K562 (cell line): ENCODE data around the gene MFAP1. TPM values are rescaled to one million over a fixed set of nuclear protein-coding genes. Genes with fewer than 3 reads are reported as not detected.

Experiments
- ADNP ChIP-seq: fragments of 200-800 bp; sonication (Bioruptor generic); IDR thresholded peaks from 2 replicates; pipeline ENCODE4 v1.6.1; 2016; ENCODE audit warnings: missing genetic modification characterization, missing compliant biosample characterization
- CREB1 ChIP-seq, 2 experiments: sonication (generic) in 1 of 2; formaldehyde crosslinking in 1 of 2; IDR thresholded peaks; 2 replicates each; pipeline versions ENCODE4 v1.6.1 to v1.8.0; 2012 to 2022; ENCODE audit warnings: inconsistent platforms in 1 of 2, mild to moderate bottlenecking in 1 of 2, missing genetic modification reagents in 1 of 2, moderate library complexity in 1 of 2
- E2F5 ChIP-seq: sonication (generic); formaldehyde crosslinking; IDR thresholded peaks from 2 replicates; pipeline ENCODE4 v1.8.0; 2022; ENCODE audit warnings: mild to moderate bottlenecking, missing genetic modification reagents
- ELK1 ChIP-seq: sonication (generic); formaldehyde crosslinking; IDR thresholded peaks from 2 replicates; pipeline ENCODE4 v1.8.1; 2022; ENCODE audit warnings: missing genetic modification reagents
- ERF ChIP-seq: fragments of 450-650 bp; formaldehyde crosslinking; IDR thresholded peaks from 2 replicates; pipeline ENCODE4 v1.4.0; 2020; ENCODE audit warnings: mild to moderate bottlenecking, mixed read lengths
- FOXO4 ChIP-seq: fragments of 450-650 bp; formaldehyde crosslinking; IDR thresholded peaks from 2 replicates; pipeline ENCODE4 v1.4.0; 2020; ENCODE audit warnings: mild to moderate bottlenecking, moderate library complexity
- JUNB ChIP-seq: fragments of 450-650 bp; formaldehyde crosslinking; conservative IDR thresholded peaks from 2 replicates; pipeline ENCODE4 v1.4.0; 2020; ENCODE audit warnings: mild to moderate bottlenecking
- MEIS2 ChIP-seq: fragments of 450-650 bp; IDR thresholded peaks from 2 replicates; pipeline ENCODE4 v1.6.1; 2014; ENCODE audit warnings: mild to moderate bottlenecking; ENCODE audit not compliant: partially characterized antibody
- MTF1 ChIP-seq: fragments of 250-450 bp; sonication (Bioruptor Pico); IDR thresholded peaks from 2 replicates; pipeline ENCODE4 v1.9.0; 2021; ENCODE audit warnings: moderate library complexity, mild to moderate bottlenecking, inconsistent platforms, borderline replicate concordance
- NCOA1 ChIP-seq: fragments of 450-650 bp; IDR thresholded peaks from 2 replicates; pipeline ENCODE4 v1.6.1; 2016; ENCODE audit warnings: low read depth
- NFE2 ChIP-seq: IDR thresholded peaks from 2 replicates; pipeline ENCODE4 v1.6.1; 2014; ENCODE audit warnings: antibody characterized with exemption, low read depth
- NFYB ChIP-seq: IDR thresholded peaks from 2 replicates; pipeline ENCODE4 v1.6.1; 2011; ENCODE audit warnings: mild to moderate bottlenecking, moderate library complexity; ENCODE audit not compliant: insufficient read length; ENCODE audit errors: extremely low read depth
- NR1H2 ChIP-seq: sonication (generic); formaldehyde crosslinking; IDR thresholded peaks from 2 replicates; pipeline ENCODE4 v1.4.0; 2020; ENCODE audit warnings: mild to moderate bottlenecking, missing genetic modification reagents
- NR3C1 ChIP-seq: sonication (generic); formaldehyde crosslinking; IDR thresholded peaks from 2 replicates; pipeline ENCODE4 v1.8.1; 2022; ENCODE audit warnings: missing genetic modification reagents
- PBX2 ChIP-seq, 2 experiments: IDR thresholded peaks in 1 of 2; conservative IDR thresholded peaks in 1 of 2; 2 replicates each; pipeline ENCODE4 v1.6.1; 2016; ENCODE audit warnings: low read depth in 2 of 2, mild to moderate bottlenecking in 1 of 2, missing compliant biosample characterization in 1 of 2, missing genetic modification characterization in 1 of 2, moderate library complexity in 1 of 2
- PHF8 ChIP-seq: fragments of 200-600 bp; sonication (generic); IDR thresholded peaks from 2 replicates; pipeline ENCODE4 v1.6.1; 2012; ENCODE audit warnings: mixed run types, mild to moderate bottlenecking, inconsistent platforms, low read length, moderate library complexity, borderline replicate concordance
- PTTG1 ChIP-seq: fragments of 450-650 bp; IDR thresholded peaks from 2 replicates; pipeline ENCODE4 v1.6.1; 2016; ENCODE audit warnings: low read depth, mild to moderate bottlenecking, missing genetic modification characterization, missing compliant biosample characterization
- RCOR1 ChIP-seq, 2 experiments: IDR thresholded peaks; 2 replicates each; pipeline ENCODE4 v1.6.1; 2012; ENCODE audit warnings: low read depth in 2 of 2, low read length in 2 of 2, borderline replicate concordance in 1 of 2, improper control_type of control experiment in 1 of 2
- ZNF232 ChIP-seq: sonication (generic); formaldehyde crosslinking; IDR thresholded peaks from 2 replicates; pipeline ENCODE4 v1.8.0; 2022; ENCODE audit warnings: mild to moderate bottlenecking, missing genetic modification reagents
- ZNF239 ChIP-seq: fragments of 250-450 bp; sonication (Bioruptor Pico); IDR thresholded peaks from 2 replicates; pipeline ENCODE4 v1.4.0; 2020; ENCODE audit warnings: mild to moderate bottlenecking
- ZNF696 ChIP-seq: fragments of 250-450 bp; sonication (Bioruptor Pico); conservative IDR thresholded peaks from 2 replicates; pipeline ENCODE4 v1.4.0; 2020; ENCODE audit warnings: mild to moderate bottlenecking, moderate library complexity
- polyA plus RNA-seq, 8 experiments: library from polyadenylated mRNA; depleted of rRNA in 4 of 8; stranded (reverse) in 5 of 8; unstranded in 3 of 8; fragments of >200 nt; fragmentation: Nextera tagmentation in 2 of 8; fragmentation: Illumina TruSeq in 1 of 8; extraction: Ambion mirVana in 2 of 8; extraction: Trizol in 1 of 8; gene quantifications; 2 replicates each; pipeline versions ENCODE4 v1.2.1 to v1.2.3, GENCODE V29; 2011 to 2014; ENCODE audit warnings: inconsistent platforms in 1 of 8, missing spikeins in 1 of 8
- total RNA-seq, 7 experiments: library from RNA; depleted of rRNA in 6 of 7; stranded (reverse); fragments of >200 nt in 6 of 7; fragmentation: Illumina TruSeq in 2 of 7; extraction: Trizol in 2 of 7; gene quantifications; 2 replicates each; pipeline versions ENCODE4 v1.2.1 to v1.2.3, GENCODE V29; 2011 to 2021; ENCODE audit warnings: low replicate concordance in 1 of 7

The MFAP1 gene
- total and polyA plus RNA-seq, 9 of the 15 experiments (the other 6 are each of a cell fraction or from before 2014, with no cell fraction given), result 34.9 to 64.1 (median 48.2) TPM

- TF ChIP-seq PBX2 (CRISPR knock-in tag; IDR thresholded peaks at IDR 0.05; ENCODE audit: low read depth), result no peak
- no peak for TF ChIP-seq PBX2 (tag; conservative IDR thresholded peaks at IDR 0.05; ENCODE audit: low read depth)
- TF ChIP-seq ZNF232 (CRISPR knock-in tag), result no peak
- no peak for TF ChIP-seq NFYB
- no peak for TF ChIP-seq FOXO4
- TF ChIP-seq ELK1 (CRISPR knock-in tag), result no peak
- TF ChIP-seq CREB1 (IDR thresholded peaks at IDR 0.05), result no peak
- TF ChIP-seq CREB1 (CRISPR knock-in tag; IDR thresholded peaks at IDR 0.05), result no peak; the same call in 1 of the 2 replicates
- TF ChIP-seq ADNP, result peak; percentile 83; the same call in 1 of the 2 replicates
- TF ChIP-seq ZNF239 (CRISPR knock-in tag), result no peak
- no peak for TF ChIP-seq ERF (CRISPR knock-in tag)
- 0 out of 2 replicates have a peak, but pooled peaks have one; percentile 23 for TF ChIP-seq NCOA1
- no peak for TF ChIP-seq MTF1 (CRISPR knock-in tag)
- no peak for TF ChIP-seq RCOR1 (IDR thresholded peaks at IDR 0.05; ENCODE audit: borderline replicate concordance in 1 of 2, low read depth in 2 of 2, low read length in 2 of 2)
- no peak for TF ChIP-seq JUNB
- TF ChIP-seq NFE2, result no peak
- 0 out of 2 replicates have a peak, but pooled peaks have one; percentile 58 for TF ChIP-seq NR1H2 (CRISPR knock-in tag)
- no peak for TF ChIP-seq MEIS2
- no peak for TF ChIP-seq PTTG1 (tag)
- no peak for TF ChIP-seq ZNF696 (CRISPR knock-in tag)
- peak; percentile 84 for TF ChIP-seq PHF8
- TF ChIP-seq E2F5 (CRISPR knock-in tag), result no peak
- no peak for TF ChIP-seq NR3C1 (CRISPR knock-in tag)
Observed at GRCh38 chr15:43826508-43827341, 2.2 kb upstream of the MFAP1 start, which contains the start of gene WDR76 (continued).
